Measurements from ENCODE around the gene PRIMA1. TPM values are rescaled to one million over a fixed set of nuclear protein-coding genes. Genes with fewer than 3 reads are reported as not detected.

The PRIMA1 gene
- total and polyA plus RNA-seq, 2 experiments from 2014 or later, result 2.1 to 3.5 TPM

DNA sequence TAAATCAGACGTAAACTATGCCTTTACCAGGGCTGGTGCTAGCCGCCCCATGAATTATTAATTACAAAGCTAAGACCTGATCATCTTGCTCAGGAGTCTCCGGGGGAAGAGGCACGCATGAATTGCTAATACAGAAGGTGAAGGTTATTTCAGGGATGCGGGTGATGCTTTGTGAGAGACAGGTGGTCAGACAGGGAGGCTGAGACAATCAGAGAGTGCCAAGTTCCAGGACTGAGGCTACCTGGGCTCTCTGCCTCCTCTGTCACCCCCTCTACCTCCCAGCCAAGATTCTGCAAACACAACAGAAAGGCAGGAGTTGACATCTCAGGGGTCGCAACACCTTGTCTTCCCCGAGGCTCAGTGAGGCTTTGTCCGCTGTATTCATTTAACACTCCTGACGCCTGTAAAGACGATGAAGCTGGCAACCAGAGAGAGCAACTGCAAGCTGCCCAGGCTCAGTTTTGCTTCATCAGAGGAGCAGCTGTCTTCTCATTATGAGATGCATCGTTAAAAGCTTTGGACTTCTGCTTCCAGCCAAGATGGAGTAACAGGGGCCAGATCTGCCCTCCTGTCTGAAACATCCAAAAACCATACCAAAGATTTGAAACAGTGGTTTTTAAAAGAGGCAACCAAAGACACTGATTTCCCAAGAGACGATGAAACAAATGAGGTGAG, 46.6 kb downstream of the PRIMA1 start:
- no peak for TF ChIP-seq JUNB (IDR thresholded peaks at IDR 0.05; ENCODE audit: unreplicated experiment)
- no peak for TF ChIP-seq ZNF331 (CRISPR knock-in tag; IDR thresholded peaks at IDR 0.05; ENCODE audit: low read depth)
- no peak for TF ChIP-seq REST (IDR thresholded peaks at IDR 0.05; ENCODE audit: unreplicated experiment)
- no peak for TF ChIP-seq EZH2 (IDR thresholded peaks at IDR 0.05; ENCODE audit: low read depth, unreplicated experiment)
- TF ChIP-seq, protein P1, sequence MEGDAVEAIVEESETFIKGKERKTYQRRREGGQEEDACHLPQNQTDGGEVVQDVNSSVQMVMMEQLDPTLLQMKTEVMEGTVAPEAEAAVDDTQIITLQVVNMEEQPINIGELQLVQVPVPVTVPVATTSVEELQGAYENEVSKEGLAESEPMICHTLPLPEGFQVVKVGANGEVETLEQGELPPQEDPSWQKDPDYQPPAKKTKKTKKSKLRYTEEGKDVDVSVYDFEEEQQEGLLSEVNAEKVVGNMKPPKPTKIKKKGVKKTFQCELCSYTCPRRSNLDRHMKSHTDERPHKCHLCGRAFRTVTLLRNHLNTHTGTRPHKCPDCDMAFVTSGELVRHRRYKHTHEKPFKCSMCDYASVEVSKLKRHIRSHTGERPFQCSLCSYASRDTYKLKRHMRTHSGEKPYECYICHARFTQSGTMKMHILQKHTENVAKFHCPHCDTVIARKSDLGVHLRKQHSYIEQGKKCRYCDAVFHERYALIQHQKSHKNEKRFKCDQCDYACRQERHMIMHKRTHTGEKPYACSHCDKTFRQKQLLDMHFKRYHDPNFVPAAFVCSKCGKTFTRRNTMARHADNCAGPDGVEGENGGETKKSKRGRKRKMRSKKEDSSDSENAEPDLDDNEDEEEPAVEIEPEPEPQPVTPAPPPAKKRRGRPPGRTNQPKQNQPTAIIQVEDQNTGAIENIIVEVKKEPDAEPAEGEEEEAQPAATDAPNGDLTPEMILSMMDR (conservative IDR thresholded peaks at IDR 0.05; ENCODE audit: low read depth in 2 of 2), result no peak
- TF ChIP-seq NANOG (IDR thresholded peaks at IDR 0.05; ENCODE audit: borderline replicate concordance), result no peak
- no peak for TF ChIP-seq EZH2phosphoT487 (IDR thresholded peaks at IDR 0.05; ENCODE audit: unreplicated experiment)
- TF ChIP-seq, protein P2, sequence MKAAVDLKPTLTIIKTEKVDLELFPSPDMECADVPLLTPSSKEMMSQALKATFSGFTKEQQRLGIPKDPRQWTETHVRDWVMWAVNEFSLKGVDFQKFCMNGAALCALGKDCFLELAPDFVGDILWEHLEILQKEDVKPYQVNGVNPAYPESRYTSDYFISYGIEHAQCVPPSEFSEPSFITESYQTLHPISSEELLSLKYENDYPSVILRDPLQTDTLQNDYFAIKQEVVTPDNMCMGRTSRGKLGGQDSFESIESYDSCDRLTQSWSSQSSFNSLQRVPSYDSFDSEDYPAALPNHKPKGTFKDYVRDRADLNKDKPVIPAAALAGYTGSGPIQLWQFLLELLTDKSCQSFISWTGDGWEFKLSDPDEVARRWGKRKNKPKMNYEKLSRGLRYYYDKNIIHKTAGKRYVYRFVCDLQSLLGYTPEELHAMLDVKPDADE (IDR thresholded peaks at IDR 0.05), result no peak
- TF ChIP-seq, protein P3, sequence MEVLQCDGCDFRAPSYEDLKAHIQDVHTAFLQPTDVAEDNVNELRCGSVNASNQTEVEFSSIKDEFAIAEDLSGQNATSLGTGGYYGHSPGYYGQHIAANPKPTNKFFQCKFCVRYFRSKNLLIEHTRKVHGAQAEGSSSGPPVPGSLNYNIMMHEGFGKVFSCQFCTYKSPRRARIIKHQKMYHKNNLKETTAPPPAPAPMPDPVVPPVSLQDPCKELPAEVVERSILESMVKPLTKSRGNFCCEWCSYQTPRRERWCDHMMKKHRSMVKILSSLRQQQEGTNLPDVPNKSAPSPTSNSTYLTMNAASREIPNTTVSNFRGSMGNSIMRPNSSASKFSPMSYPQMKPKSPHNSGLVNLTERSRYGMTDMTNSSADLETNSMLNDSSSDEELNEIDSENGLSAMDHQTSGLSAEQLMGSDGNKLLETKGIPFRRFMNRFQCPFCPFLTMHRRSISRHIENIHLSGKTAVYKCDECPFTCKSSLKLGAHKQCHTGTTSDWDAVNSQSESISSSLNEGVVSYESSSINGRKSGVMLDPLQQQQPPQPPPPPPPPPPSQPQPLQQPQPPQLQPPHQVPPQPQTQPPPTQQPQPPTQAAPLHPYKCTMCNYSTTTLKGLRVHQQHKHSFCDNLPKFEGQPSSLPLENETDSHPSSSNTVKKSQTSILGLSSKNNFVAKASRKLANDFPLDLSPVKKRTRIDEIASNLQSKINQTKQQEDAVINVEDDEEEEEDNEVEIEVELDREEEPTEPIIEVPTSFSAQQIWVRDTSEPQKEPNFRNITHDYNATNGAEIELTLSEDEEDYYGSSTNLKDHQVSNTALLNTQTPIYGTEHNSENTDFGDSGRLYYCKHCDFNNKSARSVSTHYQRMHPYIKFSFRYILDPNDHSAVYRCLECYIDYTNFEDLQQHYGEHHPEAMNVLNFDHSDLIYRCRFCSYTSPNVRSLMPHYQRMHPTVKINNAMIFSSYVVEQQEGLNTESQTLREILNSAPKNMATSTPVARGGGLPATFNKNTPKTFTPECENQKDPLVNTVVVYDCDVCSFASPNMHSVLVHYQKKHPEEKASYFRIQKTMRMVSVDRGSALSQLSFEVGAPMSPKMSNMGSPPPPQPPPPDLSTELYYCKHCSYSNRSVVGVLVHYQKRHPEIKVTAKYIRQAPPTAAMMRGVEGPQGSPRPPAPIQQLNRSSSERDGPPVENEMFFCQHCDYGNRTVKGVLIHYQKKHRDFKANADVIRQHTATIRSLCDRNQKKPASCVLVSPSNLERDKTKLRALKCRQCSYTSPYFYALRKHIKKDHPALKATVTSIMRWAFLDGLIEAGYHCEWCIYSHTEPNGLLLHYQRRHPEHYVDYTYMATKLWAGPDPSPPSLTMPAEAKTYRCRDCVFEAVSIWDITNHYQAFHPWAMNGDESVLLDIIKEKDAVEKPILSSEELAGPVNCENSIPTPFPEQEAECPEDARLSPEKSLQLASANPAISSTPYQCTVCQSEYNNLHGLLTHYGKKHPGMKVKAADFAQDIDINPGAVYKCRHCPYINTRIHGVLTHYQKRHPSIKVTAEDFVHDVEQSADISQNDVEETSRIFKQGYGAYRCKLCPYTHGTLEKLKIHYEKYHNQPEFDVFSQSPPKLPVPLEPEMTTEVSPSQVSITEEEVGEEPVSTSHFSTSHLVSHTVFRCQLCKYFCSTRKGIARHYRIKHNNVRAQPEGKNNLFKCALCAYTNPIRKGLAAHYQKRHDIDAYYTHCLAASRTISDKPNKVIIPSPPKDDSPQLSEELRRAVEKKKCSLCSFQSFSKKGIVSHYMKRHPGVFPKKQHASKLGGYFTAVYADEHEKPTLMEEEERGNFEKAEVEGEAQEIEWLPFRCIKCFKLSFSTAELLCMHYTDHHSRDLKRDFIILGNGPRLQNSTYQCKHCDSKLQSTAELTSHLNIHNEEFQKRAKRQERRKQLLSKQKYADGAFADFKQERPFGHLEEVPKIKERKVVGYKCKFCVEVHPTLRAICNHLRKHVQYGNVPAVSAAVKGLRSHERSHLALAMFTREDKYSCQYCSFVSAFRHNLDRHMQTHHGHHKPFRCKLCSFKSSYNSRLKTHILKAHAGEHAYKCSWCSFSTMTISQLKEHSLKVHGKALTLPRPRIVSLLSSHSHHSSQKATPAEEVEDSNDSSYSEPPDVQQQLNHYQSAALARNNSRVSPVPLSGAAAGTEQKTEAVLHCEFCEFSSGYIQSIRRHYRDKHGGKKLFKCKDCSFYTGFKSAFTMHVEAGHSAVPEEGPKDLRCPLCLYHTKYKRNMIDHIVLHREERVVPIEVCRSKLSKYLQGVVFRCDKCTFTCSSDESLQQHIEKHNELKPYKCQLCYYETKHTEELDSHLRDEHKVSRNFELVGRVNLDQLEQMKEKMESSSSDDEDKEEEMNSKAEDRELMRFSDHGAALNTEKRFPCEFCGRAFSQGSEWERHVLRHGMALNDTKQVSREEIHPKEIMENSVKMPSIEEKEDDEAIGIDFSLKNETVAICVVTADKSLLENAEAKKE (CRISPR knock-in tag; IDR thresholded peaks at IDR 0.05), result no peak
- no peak for TF ChIP-seq POLR2AphosphoS5 (IDR thresholded peaks at IDR 0.05; ENCODE audit: low read depth)
- no peak for TF ChIP-seq ZNF114 (CRISPR knock-in tag; IDR thresholded peaks at IDR 0.05)
- no peak for TF ChIP-seq STAT1 (IDR thresholded peaks at IDR 0.05; ENCODE audit: unreplicated experiment)
- no peak for TF ChIP-seq CREB1 (CRISPR knock-in tag; IDR thresholded peaks at IDR 0.05; ENCODE audit: low read depth)

More for the DNA sequence above, 46.6 kb downstream of the PRIMA1 start:
- Histone ChIP-seq H3K79me2 (replicated peaks; ENCODE audit: insufficient read depth) (no peaks in the 10 kb centered on the region), H3F3A (replicated peaks; ENCODE audit: low read depth) (no peaks in the 10 kb centered on the region), H3K27me3 (ENCODE audit: insufficient read depth) (no peaks in the 10 kb centered on the region), H3K4me3 (no peak overlapping the region), H3K4me1 (ENCODE audit: insufficient read depth) (peaks cover 3% of the 10 kb centered on the region), H3K4me2 (no peak overlapping the region), H3K27ac (ENCODE audit: low read depth) (no peak overlapping the region), H3K36me3 (ENCODE audit: insufficient read depth) (no peaks in the 10 kb centered on the region), H3K9me2 (ENCODE audit: insufficient read depth) (no peaks in the 10 kb centered on the region), H4K20me1 (replicated peaks; ENCODE audit: insufficient read depth) (no peaks in the 10 kb centered on the region), H2AFZ (no peak overlapping the region)
- ATAC-seq (no peak), DNase-seq (ENCODE audit: low spot score) (no peak)
- no peaks in the 10 kb centered on the region for H3K9me3 Mint-ChIP-seq
- H3K4me3 Mint-ChIP-seq, result no peak overlapping the region
- no peak overlapping the region for H3K27ac Mint-ChIP-seq
- H3K36me3 Mint-ChIP-seq (ENCODE audit: low read depth), result no peaks in the 10 kb centered on the region
- peaks cover 19% of the 10 kb centered on the region for H3K4me1 Mint-ChIP-seq
- peaks cover 10% of the 10 kb centered on the region for H3K27me3 Mint-ChIP-seq (ENCODE audit: insufficient read depth, low read depth, poor library complexity)

All from GM23338 (cell line).